IMR-90 (cell line): ENCODE measurements around the gene HFE. TPM values are rescaled to one million over a fixed set of nuclear protein-coding genes. Genes with fewer than 3 reads are reported as not detected.
"Not testable (repeated sequence)": the region's sequence is repeated elsewhere in the genome, so short reads cannot be mapped to it uniquely, and the experiment has no call there.

Experiments
- ATAC-seq: fragments of 200-7000 bp; cut with Tn5 transposase; 2 replicates; pipeline ENCODE4 v1.9.1; 2020; ENCODE audit warnings: low read depth, mild to moderate bottlenecking, moderate library complexity
- BruUV-seq: library from RNA; stranded (reverse); fragments of 400-500 nt; replicated peaks from 2 replicates; lab custom pipeline; 2021; lab: Mats Ljungman, UMichigan
- CTCF ChIA-PET: fragments of 300-600 bp; formaldehyde crosslinking; extraction: SDS; loops from one replicate; lab custom pipeline; 2021; ENCODE audit warnings: antibody characterized with exemption; lab: Yijun Ruan, JAX
- POLR2A ChIA-PET: fragments of 300-600 bp; sonication (Branson Sonifier 250); formaldehyde crosslinking; loops from one replicate; lab custom pipeline; 2022; ENCODE audit warnings: antibody characterized with exemption; ENCODE audit not compliant: unreplicated experiment; lab: Charles Lee
- DNase-seq: peaks from one replicate; pipeline ENCODE4 v3.0.0; 2013
- H2AFZ ChIP-seq: replicated peaks from 2 replicates; pipeline ENCODE3; 2013; ENCODE audit warnings: low read length, mild to moderate bottlenecking; ENCODE audit not compliant: poor library complexity
- H2AK5ac ChIP-seq: 2 replicates; pipeline ENCODE4 v1.6.1; 2013; ENCODE audit warnings: low read depth, low read length, inconsistent platforms
- H2AK9ac ChIP-seq: replicated peaks from 2 replicates; pipeline ENCODE3; 2013; ENCODE audit warnings: mild to moderate bottlenecking, low read depth, low read length, moderate library complexity; ENCODE audit not compliant: poor library complexity
- H2BK120ac ChIP-seq: 2 replicates; pipeline ENCODE4 v1.6.1; 2013; ENCODE audit warnings: low read depth, low read length, inconsistent platforms
- H2BK15ac ChIP-seq: 3 replicates; pipeline ENCODE4 v1.6.1; 2013; ENCODE audit warnings: low read depth, low read length, inconsistent platforms
- H2BK20ac ChIP-seq: 2 replicates; pipeline ENCODE4 v1.6.1; 2013; ENCODE audit warnings: low read depth, mild to moderate bottlenecking, inconsistent platforms, low read length, moderate library complexity
- H2BK5ac ChIP-seq: 2 replicates; pipeline ENCODE4 v1.6.1; 2013; ENCODE audit warnings: mild to moderate bottlenecking, low read depth, low read length, inconsistent platforms; ENCODE audit not compliant: poor library complexity, severe bottlenecking
- H3K14ac ChIP-seq: replicated peaks from 2 replicates; pipeline ENCODE4 v1.6.1; 2013; ENCODE audit warnings: low read depth, low read length, inconsistent platforms
- H3K18ac ChIP-seq: 2 replicates; pipeline ENCODE4 v1.6.1; 2013; ENCODE audit warnings: low read depth, low read length, control low read depth
- H3K23ac ChIP-seq: 2 replicates; pipeline ENCODE4 v1.6.1; 2013; ENCODE audit warnings: low read depth, low read length, inconsistent platforms
- H3K27ac ChIP-seq: 2 replicates; pipeline ENCODE4 v1.5.1; 2013; ENCODE audit warnings: mild to moderate bottlenecking, control low read depth, low read length; ENCODE audit not compliant: insufficient read depth
- H3K27me3 ChIP-seq: 2 replicates; pipeline ENCODE4 v1.6.1; 2013; ENCODE audit warnings: low read length; ENCODE audit not compliant: control insufficient read depth, insufficient read depth
- H3K36me3 ChIP-seq: 2 replicates; pipeline ENCODE4 v1.6.1; 2013; ENCODE audit warnings: low read length, mixed read lengths; ENCODE audit not compliant: control insufficient read depth, insufficient read depth
- H3K4ac ChIP-seq: 2 replicates; pipeline ENCODE4 v1.6.1; 2013; ENCODE audit warnings: low read depth, low read length, inconsistent platforms
- H3K4me1 ChIP-seq: 2 replicates; pipeline ENCODE4 v1.6.1; 2013; ENCODE audit warnings: low read length, mixed read lengths; ENCODE audit not compliant: control insufficient read depth, insufficient read depth
- H3K4me2 ChIP-seq: 2 replicates; pipeline ENCODE4 v1.6.1; 2013; ENCODE audit warnings: low read depth, mild to moderate bottlenecking, control low read depth, low read length, moderate library complexity
- H3K4me3 ChIP-seq: 2 replicates; pipeline ENCODE4 v1.5.1; 2013; ENCODE audit warnings: low read depth, mild to moderate bottlenecking, control low read depth, low read length, moderate library complexity; ENCODE audit not compliant: insufficient read depth
- H3K56ac ChIP-seq: 2 replicates; pipeline ENCODE4 v1.6.1; 2013; ENCODE audit warnings: low read length, inconsistent platforms; ENCODE audit not compliant: insufficient read depth; ENCODE audit errors: extremely low read depth
- H3K79me1 ChIP-seq, 2 experiments: 2 replicates each; pipeline ENCODE4 v1.6.1; 2013; ENCODE audit warnings: low read length in 2 of 2, inconsistent platforms in 1 of 2, low read depth in 1 of 2
- H3K9ac ChIP-seq: 2 replicates; pipeline ENCODE4 v1.6.1; 2013; ENCODE audit warnings: low read depth, low read length, control low read depth
- H3K9me1 ChIP-seq: 2 replicates; pipeline ENCODE4 v1.6.1; 2013; ENCODE audit warnings: low read length, inconsistent platforms; ENCODE audit not compliant: insufficient read depth
- H3K9me3 ChIP-seq: 2 replicates; pipeline ENCODE4 v1.6.1; 2013; ENCODE audit warnings: low read length; ENCODE audit not compliant: control insufficient read depth, insufficient read depth
- H4K20me1 ChIP-seq: 2 replicates; pipeline ENCODE4 v1.6.1; 2013; ENCODE audit warnings: low read length, inconsistent platforms; ENCODE audit not compliant: insufficient read depth
- H4K5ac ChIP-seq: 2 replicates; pipeline ENCODE4 v1.6.1; 2013; ENCODE audit warnings: mild to moderate bottlenecking, low read depth, low read length, control low read depth
- H4K8ac ChIP-seq, 2 experiments: 2 replicates each; pipeline ENCODE4 v1.6.1; 2013; ENCODE audit warnings: low read depth in 2 of 2, low read length in 2 of 2, control low read depth in 1 of 2, inconsistent platforms in 1 of 2
- H4K91ac ChIP-seq: 2 replicates; pipeline ENCODE4 v1.6.1; 2013; ENCODE audit warnings: low read depth, low read length, inconsistent platforms; ENCODE audit not compliant: insufficient read depth
- whole genome bisulfite sequencing, 2 experiments: methylation state at CpG; one replicate each; pipeline versions ENCODE4 v1.1.5 to v1.1.7; 2013; ENCODE audit warnings: missing lambda C conversion rate in 2 of 2; ENCODE audit not compliant: insufficient read length in 1 of 2; ENCODE audit errors: extremely low coverage in 2 of 2; 5-methylcytosine and 5-hydroxymethylcytosine counted together
- dilution Hi-C: fragments of 300-500 bp; cut with HindIII; formaldehyde crosslinking; loops from one replicate; pipeline ENCODE4 v1.14.3; 2018; ENCODE audit warnings: low sequenced_read_pairs; ENCODE audit not compliant: unreplicated experiment
- in situ Hi-C: fragments of 300-500 bp; cut with MboI; formaldehyde crosslinking; loops from 3 replicates; pipeline ENCODE4 v1.14.3; 2019; ENCODE audit warnings: low sequenced_read_pairs, inconsistent platforms, mixed read lengths
- intact Hi-C: fragments of 100-400 bp; cut with micrococcal nuclease; formaldehyde crosslinking; loops from 2 replicates; pipeline ENCODE4 v1.10.0; 2022
- polyA plus RNA-seq, 3 experiments: library from polyadenylated mRNA; depleted of rRNA; stranded (reverse); fragments of >200 nt; gene quantifications; 2 replicates each; pipeline ENCODE4 v1.2.3, GENCODE V29; 2012; ENCODE audit warnings: low replicate concordance in 1 of 3
- total RNA-seq: library from RNA; depleted of rRNA; stranded (reverse); fragments of >200 nt; gene quantifications from 2 replicates; pipeline ENCODE4 v1.2.3, GENCODE V29; 2012

HFE gene
- total and polyA plus RNA-seq, 2 of the 4 experiments (the other 2 are of a cell fraction) = 14.9 to 15.7 TPM

DNA sequence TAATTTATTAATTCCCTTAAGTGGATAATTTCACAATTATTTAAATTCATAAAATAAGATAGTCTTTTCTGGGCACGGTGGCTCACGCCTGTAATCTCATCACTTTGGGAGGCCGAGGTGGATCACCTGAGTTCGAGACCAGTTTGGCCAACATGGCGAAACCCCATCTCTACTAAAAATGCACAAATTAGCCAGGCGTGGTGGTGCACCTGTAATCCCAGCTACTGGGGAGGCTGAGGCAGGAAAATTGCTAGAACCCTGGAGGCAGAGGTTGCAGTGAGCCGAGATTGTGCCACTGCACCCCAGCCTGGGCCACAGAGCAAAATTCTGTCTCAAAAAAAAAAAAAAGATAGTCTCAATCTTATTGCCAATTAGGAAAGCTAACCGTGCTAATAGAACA is 32.9 kb downstream of the HFE start:
- H2AK5ac ChIP-seq, H3K9ac ChIP-seq, H2BK15ac ChIP-seq, H2BK5ac ChIP-seq, DNase-seq, H4K5ac ChIP-seq, H3K36me3 ChIP-seq, in situ Hi-C loops, H3K4me2 ChIP-seq, intact Hi-C loops, H3K18ac ChIP-seq, H3K9me3 ChIP-seq, H4K8ac ChIP-seq, H3K4me1 ChIP-seq, H3K27ac ChIP-seq, dilution Hi-C loops, H3K56ac ChIP-seq, H3K9me1 ChIP-seq, H3K4me3 ChIP-seq, H3K4ac ChIP-seq, BruUV-seq, H3K79me1 ChIP-seq, H2AK9ac ChIP-seq, CTCF ChIA-PET, ATAC-seq, H3K27me3 ChIP-seq, H3K23ac ChIP-seq, H3K14ac ChIP-seq, H2BK120ac ChIP-seq, H2BK20ac ChIP-seq, H2AFZ ChIP-seq: not testable (repeated sequence)
- POLR2A ChIA-PET = interaction anchor here (0.6 kb wide), 1 partner anchor 77 kb away, joined by 8 read pairs; a partner anchor contains a TSS
- Histone ChIP-seq H4K20me1 (peaks cover 12% of the 10 kb centered on the region), H4K91ac (0 out of 2 replicates have a peak overlapping the region, but pooled peaks have one; percentile 15)
- WGBS, 2 experiments = no CpG with 5 or more reads among the region's 8 CpGs
